Esophagus mucosa (tissue), 1 donor: Measurements from ENCODE around the gene APOA4. TPM values are rescaled to one million over a fixed set of nuclear protein-coding genes. Genes with fewer than 3 reads are reported as not detected.

Source experiments
- ATAC-seq: fragments of 200-7000 bp; cut with Tn5 transposase; one replicate; pipeline ENCODE4 v1.9.1; 2020
- total RNA-seq: library from RNA; stranded (reverse); gene quantifications from one replicate; pipeline ENCODE4 v1.2.4, GENCODE V29; 2023
- donor health status: DM: yes; HTN: yes; CAD: no.

The APOA4 gene
- total RNA-seq, 1 donor from 2014 or later = not detected

DNA sequence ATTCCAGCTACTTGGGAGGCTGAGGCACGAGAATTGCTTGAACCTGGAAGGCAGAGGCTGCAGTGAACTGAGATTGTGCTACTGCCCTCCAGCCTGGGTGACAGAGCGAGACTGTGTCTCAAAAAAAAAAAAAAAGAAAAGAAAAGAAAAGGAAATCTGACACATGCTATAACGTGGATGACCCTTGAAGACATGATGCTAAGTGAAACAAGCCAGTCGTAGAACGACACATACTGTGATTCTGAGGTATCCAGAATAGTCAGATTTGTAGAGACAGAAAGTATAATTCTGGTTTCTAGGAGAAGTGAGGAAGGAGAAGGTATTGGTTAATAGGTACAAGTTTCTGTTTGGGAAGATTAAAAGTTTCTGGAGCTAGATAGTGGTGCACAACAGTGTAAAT is 24.7 kb downstream of the APOA4 start:
- no peak for ATAC-seq

DNA sequence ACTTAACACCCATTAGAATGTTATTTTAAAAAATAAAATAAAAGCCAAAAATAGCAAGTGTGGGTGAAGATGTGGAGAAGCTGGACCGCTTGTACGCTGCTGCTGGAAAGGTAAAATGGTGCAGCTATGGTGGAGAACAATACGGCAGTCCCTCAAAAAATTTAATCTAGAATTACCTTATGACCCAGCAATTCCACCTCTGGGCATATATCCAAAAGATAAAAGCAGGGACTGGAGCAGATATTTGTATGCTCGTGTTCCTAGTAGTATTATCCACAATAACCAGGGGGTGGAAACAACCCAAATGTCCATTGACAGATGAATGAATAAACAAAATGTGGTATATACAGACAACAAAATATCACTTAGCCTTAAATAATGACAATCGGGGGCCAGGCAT is 25.3 kb downstream of the APOA4 start:
- no peak for ATAC-seq

- no peak for ATAC-seq
These were observed 26.6 kb downstream of the APOA4 start for GRCh38 chr11:116796548-116796947.

GRCh38 chr11:116794851-116795250 is 28.3 kb downstream of the APOA4 start:
- ATAC-seq = no peak

- peak; percentile 35 for ATAC-seq
These were observed 29.4 kb downstream of the APOA4 start for GRCh38 chr11:116793772-116794097.

DNA sequence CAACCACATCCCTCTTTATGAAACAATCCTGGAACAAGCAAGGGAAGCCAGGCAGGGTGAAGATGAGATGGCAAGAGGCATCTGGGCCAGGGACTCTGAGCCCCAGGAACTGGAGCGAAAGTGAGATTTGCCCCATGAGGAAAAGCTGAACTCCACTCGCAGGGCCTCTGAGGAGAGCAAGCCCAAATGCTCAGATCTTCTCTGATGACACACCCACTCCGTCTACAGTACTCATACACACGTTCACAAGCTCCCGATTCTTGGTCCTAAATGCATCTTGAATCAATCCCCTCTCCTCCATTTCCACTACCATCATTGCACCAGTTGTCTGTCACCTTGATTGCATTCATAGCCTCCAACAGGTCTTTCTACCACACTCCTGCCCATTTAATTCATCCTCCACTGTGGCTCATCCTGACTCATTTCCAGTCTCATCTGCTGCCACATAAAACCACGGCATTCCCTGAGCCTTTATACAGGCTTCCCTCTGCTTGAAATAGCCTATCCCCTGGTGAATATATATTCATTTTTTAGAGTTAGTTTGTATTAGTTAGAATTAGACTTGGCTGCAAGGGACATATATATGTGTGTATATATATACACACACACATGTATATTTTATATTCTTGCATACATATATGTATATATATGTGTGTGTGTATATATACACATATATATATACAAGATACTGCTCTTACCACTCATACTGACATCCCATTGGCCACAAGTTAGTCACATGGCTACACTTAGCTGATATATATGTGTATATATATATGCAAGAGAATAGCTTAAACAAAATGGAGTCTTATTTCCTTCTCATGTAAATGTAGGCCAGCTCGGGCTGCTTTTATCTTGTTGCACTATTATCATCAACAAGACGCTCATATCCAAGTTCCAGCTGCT is 30.0 kb downstream of the APOA4 start:
- no peak for ATAC-seq

DNA sequence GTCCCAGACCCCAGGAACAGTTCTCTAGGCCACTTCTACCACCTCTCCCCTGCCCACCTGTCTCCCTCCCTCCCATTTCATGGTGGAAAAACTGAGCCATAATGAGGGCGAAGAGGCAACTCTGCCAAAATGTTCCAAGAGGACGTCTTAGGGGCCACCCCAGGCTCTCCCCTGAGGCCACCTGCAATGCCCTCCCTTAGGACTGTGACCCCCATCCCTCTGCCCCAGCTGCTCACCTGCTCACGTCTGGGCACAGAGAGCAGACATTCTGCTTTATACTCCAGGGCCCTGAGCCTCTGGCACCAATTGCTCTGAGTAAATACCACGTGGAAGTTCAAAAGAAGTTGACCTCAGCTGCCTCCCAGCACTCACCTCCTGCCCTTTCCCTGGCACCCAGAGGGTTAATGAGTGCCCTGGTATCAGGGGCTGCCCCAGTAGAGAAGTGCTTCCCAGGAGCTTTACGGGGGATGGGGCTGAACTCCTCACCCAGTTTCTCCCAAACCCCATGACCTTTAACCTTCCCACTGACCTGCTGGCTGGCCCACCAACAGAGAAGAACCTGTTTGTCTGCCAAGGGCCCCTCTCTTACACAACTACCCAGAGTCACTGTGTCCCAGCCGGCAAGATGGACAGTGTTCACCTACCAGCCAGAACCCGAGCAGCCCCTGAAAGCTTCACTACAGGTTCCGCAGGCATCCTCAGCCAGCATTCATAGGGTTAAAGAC is 30.8 kb downstream of the APOA4 start:
- no peak for ATAC-seq

DNA sequence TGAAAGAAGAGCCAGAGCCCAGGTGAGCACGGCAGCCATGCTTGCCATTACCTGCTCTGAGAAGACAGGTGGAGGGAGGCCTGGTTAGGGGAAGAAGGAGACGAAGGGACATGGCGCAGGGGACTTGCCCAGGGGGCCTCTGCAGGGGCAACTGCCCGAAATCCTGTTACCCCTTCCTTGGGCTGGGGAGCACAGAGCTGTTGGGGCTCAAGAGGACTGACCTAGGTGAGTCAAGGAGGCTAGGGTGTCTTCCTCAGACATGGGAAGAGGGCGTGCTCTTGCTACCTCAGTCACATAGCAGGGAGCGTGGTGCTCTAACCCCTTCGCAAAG is 31.3 kb downstream of the APOA4 start, which contains the start of gene APOA5:
Gene APOA5 (minus strand): TSS at position 67 of the 331 bp plus-strand sequence. CDS start 19 bp downstream, at position 48.
- no peak for ATAC-seq

GRCh38 chr11:116791002-116791812 is 31.9 kb downstream of the APOA4 start:
- peak; percentile 57 for ATAC-seq

DNA sequence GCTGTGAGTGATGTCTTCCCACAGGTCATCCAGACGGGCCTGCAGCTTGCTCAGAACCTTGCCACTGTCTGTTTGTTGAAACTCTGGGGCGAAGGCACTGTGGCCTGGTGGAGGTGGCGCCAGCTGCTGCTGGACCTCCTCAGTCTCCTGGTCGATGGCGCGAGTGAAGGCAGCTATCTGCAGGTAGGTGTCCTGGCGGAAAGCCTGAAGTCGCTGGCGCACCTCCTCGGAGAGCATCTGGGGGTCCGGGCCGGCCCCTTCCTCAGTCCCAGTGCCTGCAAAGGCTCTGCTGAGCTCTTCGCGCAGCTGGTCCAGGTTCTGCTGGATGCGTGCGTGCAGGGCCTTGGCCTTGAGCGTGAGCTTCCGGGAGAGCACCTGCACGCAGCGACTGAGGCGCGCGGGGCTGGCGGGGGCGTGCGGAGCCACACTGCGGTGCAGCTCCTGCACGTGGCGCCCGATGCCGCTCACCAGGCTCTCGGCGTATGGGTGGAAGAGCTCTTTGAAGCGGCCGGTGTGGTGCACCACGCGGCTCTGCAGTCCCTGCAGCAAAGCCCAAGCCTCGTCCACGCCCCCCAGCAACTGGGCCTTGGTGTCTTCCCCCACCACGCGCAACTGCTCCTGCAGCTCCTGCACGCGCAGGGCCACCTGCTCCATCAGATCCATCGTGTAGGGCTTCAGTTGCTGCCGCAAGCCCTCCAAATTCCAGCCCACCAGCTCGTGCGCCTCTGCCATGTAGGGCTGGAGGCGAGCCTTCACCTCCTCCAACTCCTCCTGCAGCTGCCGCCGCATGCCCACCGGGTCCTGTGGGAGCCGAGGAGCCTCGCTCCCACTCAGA is 32.7 kb downstream of the APOA4 start:
- no peak for ATAC-seq

- no peak for ATAC-seq
These were observed 34.1 kb downstream of the APOA4 start for GRCh38 chr11:116788975-116789374.

DNA sequence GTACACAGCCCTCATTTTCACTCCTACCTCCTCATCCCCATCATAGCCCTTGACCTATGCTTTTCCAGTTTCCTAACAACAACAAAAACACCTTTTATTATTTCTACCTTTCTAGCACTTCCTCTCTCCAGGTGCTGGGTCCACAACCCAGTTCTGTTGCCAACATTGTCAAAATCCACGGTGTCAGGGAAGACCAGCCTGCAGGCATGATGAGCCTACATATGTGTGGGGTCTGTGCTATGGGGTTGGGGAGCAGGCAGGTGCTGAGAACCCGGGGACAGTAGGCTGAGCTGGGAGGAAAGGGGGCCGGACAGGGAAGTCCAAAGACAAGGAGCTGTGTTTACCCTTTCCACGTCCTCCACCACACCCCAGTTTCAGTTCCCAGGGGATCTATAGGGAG is 34.6 kb downstream of the APOA4 start:
- ATAC-seq = no peak

GRCh38 chr11:116787786-116788486 is 35.2 kb downstream of the APOA4 start, which contains the start of gene ZPR1:
Gene ZPR1 (minus strand): TSS chr11:116788023. CDS start chr11:116787990, 33 bp downstream.
- peak; percentile 82 for ATAC-seq

GRCh38 chr11:116787436-116787785 is 35.7 kb downstream of the APOA4 start:
- ATAC-seq = peak; percentile 1

- no peak for ATAC-seq
These were observed 36.1 kb downstream of the APOA4 start for GRCh38 chr11:116786966-116787365.

GRCh38 chr11:116786326-116786725 is 36.8 kb downstream of the APOA4 start:
- no peak for ATAC-seq

DNA sequence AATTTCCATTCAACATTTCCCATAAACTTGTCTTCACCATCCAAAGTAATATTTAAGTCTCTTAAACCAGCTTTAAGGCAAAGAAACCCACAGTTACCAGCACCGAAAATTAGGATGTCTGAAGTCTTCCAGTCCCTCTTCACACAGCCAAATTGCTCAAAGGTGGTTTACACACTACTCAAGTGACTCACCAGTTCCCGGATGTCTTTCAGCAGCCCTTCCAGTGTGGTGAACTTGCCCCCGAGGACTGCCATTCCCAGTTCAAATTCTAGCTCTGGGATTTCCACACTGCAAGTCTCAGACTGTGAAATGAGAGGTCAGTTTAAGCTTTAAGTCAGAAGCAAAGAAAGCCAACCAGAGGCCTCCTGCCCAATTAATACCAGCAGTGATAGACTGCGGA is 40.4 kb downstream of the APOA4 start:
- ATAC-seq = no peak

DNA sequence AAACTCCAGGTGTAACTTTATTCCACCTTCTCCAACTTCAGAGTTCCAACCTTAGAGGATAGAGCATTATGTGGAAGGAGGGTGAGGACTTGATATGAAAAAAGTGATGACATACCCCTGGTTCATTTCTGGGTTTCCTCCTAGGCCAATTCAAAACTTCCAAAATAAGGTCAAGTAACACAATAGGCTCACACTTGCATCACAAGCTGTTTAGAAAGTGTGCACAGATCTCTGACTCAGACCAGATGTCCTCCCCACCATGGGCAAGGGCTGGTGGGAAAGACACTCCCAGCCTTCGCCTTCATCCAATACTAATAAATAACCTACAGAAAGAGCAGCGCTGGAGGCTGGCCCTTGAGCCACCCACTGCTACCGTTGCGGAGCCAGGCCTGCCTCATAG is 44.5 kb downstream of the APOA4 start:
- ATAC-seq = no peak

- ATAC-seq = no peak
These were observed 46.0 kb downstream of the APOA4 start for GRCh38 chr11:116777056-116777455.

DNA sequence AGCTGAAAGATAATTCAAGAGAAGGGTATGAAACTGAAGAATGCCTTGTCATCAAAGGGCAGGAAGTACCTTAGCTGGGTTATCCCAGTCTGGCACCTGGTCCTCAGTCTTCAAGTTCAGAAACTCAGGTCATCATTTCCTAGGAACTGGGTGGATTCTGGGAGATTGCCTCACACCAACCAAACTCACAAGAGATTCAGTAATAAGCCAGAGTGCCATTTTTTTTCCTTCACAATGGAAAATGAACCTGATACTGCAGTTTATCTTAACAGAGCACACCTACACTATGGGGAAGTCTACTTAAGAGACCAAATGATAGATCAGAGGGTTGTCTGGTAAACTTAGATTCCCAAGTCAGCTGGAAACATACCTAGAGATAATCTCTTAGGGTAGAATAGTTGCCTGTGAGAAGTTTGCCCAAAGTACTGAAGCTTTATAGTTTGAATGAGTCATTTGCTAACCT is 46.6 kb downstream of the APOA4 start:
- no peak for ATAC-seq

- ATAC-seq = no peak
These were observed 47.1 kb downstream of the APOA4 start for GRCh38 chr11:116775975-116776374.
